Measurements from ENCODE around the gene FIBP.

The FIBP gene

DNA sequence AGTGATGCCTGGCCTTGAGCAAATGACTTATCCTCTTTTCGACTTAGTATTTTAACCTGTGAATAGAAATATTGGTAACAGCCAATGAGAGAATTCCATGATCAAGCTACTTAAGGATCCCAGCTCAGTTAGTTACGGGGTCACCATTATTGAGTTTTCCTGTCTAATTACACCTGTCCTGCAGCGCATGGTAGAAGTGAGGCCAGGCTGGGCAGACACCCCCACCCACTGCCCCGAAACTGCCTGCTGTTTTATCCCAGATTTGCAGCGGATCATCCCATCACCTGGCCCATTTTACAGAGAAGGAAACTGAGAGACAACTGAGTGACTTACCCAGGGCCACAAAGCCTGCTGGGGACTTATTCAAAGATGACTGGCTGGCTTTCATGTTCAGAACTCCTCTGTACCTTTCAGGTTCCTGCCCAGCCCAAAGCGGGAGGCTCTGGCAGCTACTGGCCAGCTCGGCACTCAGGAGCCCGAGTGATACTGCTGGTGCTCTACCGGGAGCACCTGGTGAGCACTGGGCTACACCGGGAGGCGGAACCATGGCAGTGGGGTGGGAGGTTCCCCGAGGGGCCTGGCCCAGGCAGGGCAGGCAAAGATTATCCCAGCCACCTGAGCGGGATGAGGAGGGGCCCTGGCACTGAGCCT lies 26.6 kb downstream of the FIBP start:
- H3K9me3 ChIP-seq (ENCODE audit: control insufficient read depth in 2 of 2, low read length in 2 of 2), result no peaks in the 10 kb centered on the region
- peak overlapping the region; percentile 85 to 98 for H3K9ac ChIP-seq (ENCODE audit: low read length in 2 of 2)
- peaks cover 25 to 40% of the 10 kb centered on the region in 2 donors for H3K36me3 ChIP-seq (ENCODE audit: control insufficient read depth in 2 of 2, insufficient read depth in 2 of 2, low read length in 2 of 2)
- peak overlapping the region; percentile 87 to 98 for H3K4me3 ChIP-seq (ENCODE audit: low read length in 2 of 2)
- peak overlapping the region; percentile 100 for H3K27ac ChIP-seq (ENCODE audit: low read length)
- H3K27me3 ChIP-seq (ENCODE audit: control insufficient read depth in 1 of 2, insufficient read depth in 2 of 2, low read length in 2 of 2), result no peaks in the 10 kb centered on the region
- H3K4me1 ChIP-seq (ENCODE audit: control insufficient read depth, insufficient read depth, low read length), result peaks cover 51% of the 10 kb centered on the region

DNA sequence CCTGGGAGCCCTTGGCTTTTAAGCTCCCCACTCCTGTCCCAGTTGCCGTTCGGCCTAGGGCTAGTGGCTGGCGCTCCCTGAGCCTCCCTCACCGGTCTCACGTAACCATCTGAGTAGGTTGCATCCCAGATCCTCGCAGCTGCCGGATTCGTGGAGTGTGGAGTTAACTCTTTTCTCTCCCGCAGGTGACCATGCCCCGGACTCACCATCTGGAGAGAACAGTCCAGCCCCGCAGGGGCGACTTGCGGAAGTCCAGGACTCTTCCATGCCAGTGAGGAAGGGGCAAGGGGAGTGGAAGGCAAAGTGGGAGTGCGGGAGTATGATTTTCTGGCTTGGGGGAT lies 27.1 kb downstream of the FIBP start:
- no peaks in the 10 kb centered on the region for H3K9me3 ChIP-seq (ENCODE audit: control insufficient read depth in 2 of 2, low read length in 2 of 2)
- H3K4me1 ChIP-seq (ENCODE audit: control insufficient read depth, insufficient read depth, low read length), result peaks cover 55% of the 10 kb centered on the region
- H3K4me3 ChIP-seq (ENCODE audit: low read length in 2 of 2), result peak overlapping the region; percentile 87 to 98
- peaks cover 25 to 40% of the 10 kb centered on the region in 2 donors for H3K36me3 ChIP-seq (ENCODE audit: control insufficient read depth in 2 of 2, insufficient read depth in 2 of 2, low read length in 2 of 2)
- H3K27me3 ChIP-seq (ENCODE audit: control insufficient read depth in 1 of 2, insufficient read depth in 2 of 2, low read length in 2 of 2), result no peaks in the 10 kb centered on the region
- peak overlapping the region; percentile 100 for H3K27ac ChIP-seq (ENCODE audit: low read length)
- H3K9ac ChIP-seq (ENCODE audit: low read length in 2 of 2), result peak overlapping the region; percentile 85 to 98

DNA sequence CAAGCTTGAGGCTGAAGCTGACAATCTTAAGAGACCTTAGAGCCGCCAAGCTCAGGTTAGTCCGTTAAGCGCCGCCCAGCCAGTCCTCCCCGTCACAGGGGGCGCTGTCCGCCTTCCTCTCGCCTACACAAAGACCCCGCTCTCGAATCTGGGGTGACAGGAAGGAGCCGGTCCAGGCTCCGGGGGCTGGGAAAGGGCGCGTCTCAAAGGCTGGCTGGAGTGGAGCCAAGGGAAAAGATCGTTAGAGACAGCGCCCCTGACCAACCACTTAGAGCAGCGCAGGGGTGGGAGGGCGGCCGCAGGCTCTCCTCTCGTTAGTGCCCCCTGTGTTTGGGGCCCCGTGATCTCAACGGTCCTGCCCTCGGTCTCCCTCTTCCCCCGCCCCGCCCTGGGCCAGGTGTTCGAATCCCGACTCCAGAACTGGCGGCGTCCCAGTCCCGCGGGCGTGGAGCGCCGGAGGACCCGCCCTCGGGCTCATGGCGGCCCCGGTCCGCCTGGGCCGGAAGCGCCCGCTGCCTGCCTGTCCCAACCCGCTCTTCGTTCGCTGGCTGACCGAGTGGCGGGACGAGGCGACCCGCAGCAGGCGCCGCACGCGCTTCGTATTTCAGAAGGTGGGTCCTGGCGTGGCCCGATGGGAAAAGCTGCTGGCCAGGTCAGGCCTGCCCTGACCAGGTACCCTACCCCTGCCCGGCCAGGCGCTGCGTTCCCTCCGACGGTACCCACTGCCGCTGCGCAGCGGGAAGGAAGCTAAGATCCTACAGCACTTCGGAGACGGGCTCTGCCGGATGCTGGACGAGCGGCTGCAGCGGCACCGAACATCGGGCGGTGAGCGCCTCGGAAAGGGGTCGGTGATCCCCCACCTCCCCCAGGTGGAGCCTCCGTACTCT lies 27.8 kb downstream of the FIBP start, which contains the start of gene MUS81:
Gene MUS81 (plus strand): TSS at position 156 of the 887 bp plus-strand sequence. CDS start 321 bp downstream, at position 477.
- H3K9ac ChIP-seq (ENCODE audit: low read length in 2 of 2), result peak within 1 kb of the TSS; percentile 90 to 100
- H3K36me3 ChIP-seq (ENCODE audit: control insufficient read depth in 2 of 2, insufficient read depth in 2 of 2, low read length in 2 of 2), result peaks cover 30 to 40% of the 10 kb centered on the region in 2 donors
- peaks cover 61% of the 10 kb centered on the region for H3K4me1 ChIP-seq (ENCODE audit: control insufficient read depth, insufficient read depth, low read length)

DNA sequence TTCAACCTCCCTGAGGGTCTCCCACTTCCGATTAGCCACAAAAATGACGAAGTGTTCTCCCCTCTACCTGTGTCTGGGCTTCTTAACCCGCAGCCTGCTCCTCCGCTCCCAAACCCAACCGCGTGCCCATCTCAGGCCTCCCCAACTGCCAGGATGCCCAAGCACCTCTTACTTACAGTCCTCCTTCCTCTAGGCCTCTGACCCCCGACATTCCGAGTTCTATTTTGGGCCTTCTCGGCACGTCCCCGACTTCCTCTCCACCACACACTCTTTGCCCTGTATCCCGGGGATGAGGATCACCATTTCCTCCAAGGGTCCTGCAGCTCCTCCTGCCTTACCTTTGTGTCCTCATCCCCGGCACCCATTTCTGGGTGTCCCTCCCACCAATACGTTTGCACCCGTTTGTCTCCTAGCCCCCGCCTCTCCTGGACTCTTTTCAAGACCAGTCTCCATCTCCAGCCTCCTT lies 28.4 kb downstream of the FIBP start:
- H3K27me3 ChIP-seq (ENCODE audit: control insufficient read depth in 1 of 2, insufficient read depth in 2 of 2, low read length in 2 of 2), result no peaks in the 10 kb centered on the region
- peaks cover 66% of the 10 kb centered on the region for H3K4me1 ChIP-seq (ENCODE audit: control insufficient read depth, insufficient read depth, low read length)
- peak overlapping the region; percentile 100 for H3K27ac ChIP-seq (ENCODE audit: low read length)
- H3K36me3 ChIP-seq (ENCODE audit: control insufficient read depth in 2 of 2, insufficient read depth in 2 of 2, low read length in 2 of 2), result peaks cover 29 to 40% of the 10 kb centered on the region in 2 donors
- H3K9me3 ChIP-seq (ENCODE audit: control insufficient read depth in 2 of 2, low read length in 2 of 2), result no peaks in the 10 kb centered on the region
- peak overlapping the region; percentile 85 to 98 for H3K9ac ChIP-seq (ENCODE audit: low read length in 2 of 2)
- peak overlapping the region; percentile 87 to 98 for H3K4me3 ChIP-seq (ENCODE audit: low read length in 2 of 2)

More for the DNA sequence above, 27.8 kb downstream of the FIBP start, which contains the start of gene MUS81:
- H3K9me3 ChIP-seq (ENCODE audit: control insufficient read depth in 2 of 2, low read length in 2 of 2), result no peaks in the 10 kb centered on the region
- no peaks in the 10 kb centered on the region for H3K27me3 ChIP-seq (ENCODE audit: control insufficient read depth in 1 of 2, insufficient read depth in 2 of 2, low read length in 2 of 2)
- H3K4me3 ChIP-seq (ENCODE audit: low read length in 2 of 2), result peak within 1 kb of the TSS; percentile 91 to 98
- peak within 1 kb of the TSS; percentile 100 for H3K27ac ChIP-seq (ENCODE audit: low read length)

DNA sequence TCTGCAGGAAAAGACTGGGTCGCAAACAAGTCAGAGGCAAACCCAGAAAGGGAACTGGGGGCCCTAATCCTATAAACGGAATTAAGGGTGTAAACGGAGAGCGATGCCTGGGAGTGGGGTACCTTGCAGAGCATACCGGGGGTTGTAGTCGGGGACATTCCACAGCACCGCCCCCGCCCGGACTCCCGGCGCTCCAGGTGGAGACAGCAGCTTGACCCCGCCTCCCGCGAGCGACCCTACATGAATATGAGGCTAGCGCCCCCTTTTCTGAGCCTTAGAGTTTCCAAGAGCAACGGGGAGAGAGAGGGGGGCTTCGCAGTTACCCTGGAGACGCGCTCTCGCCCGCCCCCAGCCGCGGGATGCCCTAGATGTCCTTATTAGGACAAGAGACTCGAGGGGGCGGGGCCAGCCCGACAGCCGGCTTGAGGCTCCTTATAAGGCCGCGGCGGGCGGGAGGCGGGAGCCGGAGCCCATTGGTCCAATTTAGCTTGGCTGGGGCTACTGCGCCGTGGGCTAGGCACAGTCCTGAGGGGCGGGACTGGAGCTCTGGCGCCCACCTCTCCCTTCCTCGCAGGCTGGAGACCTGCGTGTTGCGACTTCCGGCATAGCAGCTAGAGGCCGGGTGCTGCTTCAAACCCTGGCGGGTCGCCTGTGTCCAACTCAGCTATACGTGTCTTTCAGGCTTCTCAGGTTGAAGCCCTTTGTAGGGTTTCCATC lies 29.0 kb downstream of the FIBP start:
- peak overlapping the region; percentile 91 to 98 for H3K4me3 ChIP-seq (ENCODE audit: low read length in 2 of 2)
- H3K4me1 ChIP-seq (ENCODE audit: control insufficient read depth, insufficient read depth, low read length), result peaks cover 68% of the 10 kb centered on the region
- no peaks in the 10 kb centered on the region for H3K9me3 ChIP-seq (ENCODE audit: control insufficient read depth in 2 of 2, low read length in 2 of 2)
- H3K36me3 ChIP-seq (ENCODE audit: control insufficient read depth in 2 of 2, insufficient read depth in 2 of 2, low read length in 2 of 2), result peaks cover 31 to 39% of the 10 kb centered on the region in 2 donors
- no peaks in the 10 kb centered on the region for H3K27me3 ChIP-seq (ENCODE audit: control insufficient read depth in 1 of 2, insufficient read depth in 2 of 2, low read length in 2 of 2)
- peak overlapping the region; percentile 90 to 100 for H3K9ac ChIP-seq (ENCODE audit: low read length in 2 of 2)
- peak overlapping the region; percentile 100 for H3K27ac ChIP-seq (ENCODE audit: low read length)

DNA sequence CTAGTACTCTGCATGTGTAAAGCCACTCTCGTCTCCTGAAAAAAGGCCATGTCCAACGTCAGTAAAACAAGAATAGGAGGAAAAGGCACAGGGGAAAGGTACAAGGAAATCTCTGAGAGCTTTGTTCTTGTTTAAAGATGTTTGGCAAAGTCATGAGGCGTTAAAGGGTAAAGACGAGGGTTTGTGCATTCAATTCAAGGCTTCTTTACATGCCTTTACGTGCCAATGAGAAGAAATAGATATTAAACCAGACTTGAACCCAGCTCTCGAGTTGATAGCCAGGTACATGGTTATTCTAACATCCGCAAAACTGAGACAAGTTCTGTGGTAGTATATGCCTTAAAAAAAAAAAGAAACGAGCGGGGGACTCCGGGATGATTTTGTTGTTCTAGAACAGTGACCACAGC lies 29.6 kb downstream of the FIBP start:
- H3K4me1 ChIP-seq (ENCODE audit: control insufficient read depth, insufficient read depth, low read length), result peaks cover 65% of the 10 kb centered on the region
- H3K4me3 ChIP-seq (ENCODE audit: low read length in 2 of 2), result peak overlapping the region; percentile 91 to 98
- peak overlapping the region; percentile 100 for H3K27ac ChIP-seq (ENCODE audit: low read length)
- H3K36me3 ChIP-seq (ENCODE audit: control insufficient read depth in 2 of 2, insufficient read depth in 2 of 2, low read length in 2 of 2), result peaks cover 32 to 39% of the 10 kb centered on the region in 2 donors
- no peaks in the 10 kb centered on the region for H3K9me3 ChIP-seq (ENCODE audit: control insufficient read depth in 2 of 2, low read length in 2 of 2)
- no peaks in the 10 kb centered on the region for H3K27me3 ChIP-seq (ENCODE audit: control insufficient read depth in 1 of 2, insufficient read depth in 2 of 2, low read length in 2 of 2)
- peak overlapping the region; percentile 90 to 100 for H3K9ac ChIP-seq (ENCODE audit: low read length in 2 of 2)

DNA sequence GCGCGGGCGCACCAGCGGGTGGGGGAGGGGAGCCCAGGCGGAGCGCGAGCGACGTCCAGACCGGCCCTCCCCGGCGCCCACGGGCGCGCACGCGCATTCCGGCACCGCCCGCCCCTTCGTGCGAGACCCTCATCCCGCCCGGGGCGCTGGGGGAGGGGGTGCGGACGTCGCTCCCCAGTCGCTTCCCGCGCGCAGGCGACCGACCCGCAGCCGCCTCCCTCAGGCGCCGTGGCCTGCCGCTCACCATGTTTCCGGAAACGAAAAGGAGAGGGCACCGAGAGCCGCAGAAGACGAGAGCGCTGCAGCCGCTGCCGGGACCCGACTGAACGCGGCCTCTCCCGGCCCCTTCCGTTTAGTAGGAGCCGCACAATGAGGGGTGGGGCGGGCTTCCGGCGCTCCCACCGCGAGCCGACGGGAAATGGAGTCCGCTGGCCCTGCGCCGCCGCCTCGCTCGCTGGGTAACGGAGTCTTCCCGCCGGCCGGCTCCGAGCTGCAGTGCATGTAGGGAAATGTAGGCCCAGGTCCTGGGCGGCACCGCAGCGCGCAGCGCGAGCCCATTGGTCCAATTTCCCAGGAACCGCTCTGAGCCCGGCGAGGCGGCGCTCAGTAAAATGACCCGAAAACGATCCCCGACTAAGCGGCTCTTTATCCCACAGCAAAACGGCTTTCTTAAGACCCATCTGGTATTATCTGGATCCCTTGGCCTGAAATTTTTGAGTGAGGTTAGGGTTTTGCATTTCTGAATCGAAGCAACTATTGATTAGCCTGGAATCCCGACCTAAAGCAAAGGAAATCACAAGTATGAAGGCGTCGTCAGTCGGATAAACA lies 30.2 kb downstream of the FIBP start, which contains the start of gene CFL1:
Gene CFL1 (minus strand): TSS at position 328 of the 828 bp plus-strand sequence. CDS start 81 bp downstream, at position 247.
- Histone ChIP-seq H3K4me1 (ENCODE audit: control insufficient read depth, insufficient read depth, low read length) (peaks cover 67% of the 10 kb centered on the region), H3K9ac (ENCODE audit: low read length in 2 of 2) (peak within 1 kb of the TSS; percentile 90 to 100), H3K27me3 (ENCODE audit: control insufficient read depth in 1 of 2, insufficient read depth in 2 of 2, low read length in 2 of 2) (no peaks in the 10 kb centered on the region), H3K36me3 (ENCODE audit: control insufficient read depth in 2 of 2, insufficient read depth in 2 of 2, low read length in 2 of 2) (peaks cover 34 to 42% of the 10 kb centered on the region in 2 donors), H3K9me3 (ENCODE audit: control insufficient read depth in 2 of 2, low read length in 2 of 2) (no peaks in the 10 kb centered on the region), H3K4me3 (ENCODE audit: low read length in 2 of 2) (peak within 1 kb of the TSS; percentile 91 to 98), H3K27ac (ENCODE audit: low read length) (peak within 1 kb of the TSS; percentile 100)

DNA sequence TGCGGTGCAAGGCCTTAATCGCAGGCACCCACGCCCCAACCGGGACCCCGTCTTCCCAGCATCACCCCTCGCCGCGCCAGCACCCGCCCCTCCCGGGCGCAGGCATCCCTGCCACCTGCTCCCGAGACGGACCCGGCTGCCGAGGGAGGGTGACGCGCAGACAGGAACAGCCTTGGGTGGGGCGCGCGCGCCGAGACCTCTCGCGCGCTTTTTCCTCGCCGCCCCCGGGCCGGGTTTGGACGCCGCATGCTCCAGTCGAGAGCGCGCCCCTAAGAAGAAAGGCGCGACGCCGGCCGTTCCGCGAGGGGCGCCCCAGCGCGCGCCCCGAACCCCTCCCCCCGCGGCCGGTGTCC lies 30.8 kb downstream of the FIBP start:
- peak overlapping the region; percentile 80 to 89 for H3K9ac ChIP-seq (ENCODE audit: low read length in 2 of 2)
- H3K4me3 ChIP-seq (ENCODE audit: low read length in 2 of 2), result peak overlapping the region; percentile 86 to 98
- peaks cover 33 to 43% of the 10 kb centered on the region in 2 donors for H3K36me3 ChIP-seq (ENCODE audit: control insufficient read depth in 2 of 2, insufficient read depth in 2 of 2, low read length in 2 of 2)
- H3K9me3 ChIP-seq (ENCODE audit: control insufficient read depth in 2 of 2, low read length in 2 of 2), result no peaks in the 10 kb centered on the region
- peaks cover 61% of the 10 kb centered on the region for H3K4me1 ChIP-seq (ENCODE audit: control insufficient read depth, insufficient read depth, low read length)
- H3K27ac ChIP-seq (ENCODE audit: low read length), result peak overlapping the region; percentile 100
- H3K27me3 ChIP-seq (ENCODE audit: control insufficient read depth in 1 of 2, insufficient read depth in 2 of 2, low read length in 2 of 2), result no peaks in the 10 kb centered on the region

DNA sequence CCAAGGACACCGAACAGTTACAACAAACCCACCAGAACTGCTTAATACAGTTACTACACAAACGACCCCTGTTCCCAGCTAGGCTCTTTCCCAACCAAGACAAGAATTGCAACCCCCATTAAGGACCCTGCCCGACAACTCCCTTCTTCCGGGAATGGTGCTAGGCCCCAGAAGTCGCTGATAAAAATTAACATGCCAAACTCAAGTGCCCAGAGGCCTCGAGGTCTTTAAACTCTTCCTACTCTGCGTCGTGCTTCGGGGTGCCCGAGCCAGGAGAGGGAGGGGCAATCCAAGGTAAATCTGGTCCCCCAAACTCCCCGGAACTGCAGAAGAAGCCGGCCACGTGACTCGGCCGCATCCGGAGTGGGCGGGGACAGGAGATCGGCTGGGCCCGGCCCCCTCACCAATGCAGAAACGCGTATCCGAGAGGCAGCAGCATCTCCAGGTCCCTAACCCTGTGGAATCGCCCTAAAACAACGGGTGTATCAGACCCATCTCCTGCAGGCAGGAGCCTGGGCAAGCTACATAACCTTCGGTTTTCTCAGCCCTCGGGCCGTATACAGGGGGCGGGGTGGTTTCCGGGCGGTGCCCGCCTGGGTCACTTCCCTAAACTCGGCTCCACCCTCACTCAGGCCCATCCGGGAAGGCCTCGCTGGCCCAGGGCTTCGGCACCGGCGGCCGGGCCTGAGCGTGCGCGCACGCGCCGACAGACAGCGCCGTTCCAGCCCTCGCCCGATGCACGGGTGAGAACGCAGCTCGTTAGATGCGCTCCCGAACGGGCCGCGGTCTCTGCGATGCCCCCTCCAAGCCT lies 31.4 kb downstream of the FIBP start:
- Histone ChIP-seq H3K27me3 (ENCODE audit: control insufficient read depth in 1 of 2, insufficient read depth in 2 of 2, low read length in 2 of 2) (no peaks in the 10 kb centered on the region), H3K27ac (ENCODE audit: low read length) (peak overlapping the region; percentile 100), H3K36me3 (ENCODE audit: control insufficient read depth in 2 of 2, insufficient read depth in 2 of 2, low read length in 2 of 2) (peaks cover 37 to 41% of the 10 kb centered on the region in 2 donors), H3K9ac (ENCODE audit: low read length in 2 of 2) (peak overlapping the region; percentile 80 to 89), H3K4me1 (ENCODE audit: control insufficient read depth, insufficient read depth, low read length) (peaks cover 55% of the 10 kb centered on the region), H3K9me3 (ENCODE audit: control insufficient read depth in 2 of 2, low read length in 2 of 2) (no peaks in the 10 kb centered on the region), H3K4me3 (ENCODE audit: low read length in 2 of 2) (peak overlapping the region; percentile 86 to 98)
